ENCODE results near the gene OR51M1. TPM values are rescaled to one million over a fixed set of nuclear protein-coding genes. Genes with fewer than 3 reads are reported as not detected.

OR51M1 gene
- total RNA-seq, 1 experiment from 2014 or later: not detected

GRCh38 chr11:5384335-5384734 lies 723 bp downstream of the OR51M1 start:
- DNase-seq (ENCODE audit: low read depth): no peak

GRCh38 chr11:5390210-5390609 lies 6.6 kb downstream of the OR51M1 start:
- DNase-seq (ENCODE audit: low read depth): no peak

DNA sequence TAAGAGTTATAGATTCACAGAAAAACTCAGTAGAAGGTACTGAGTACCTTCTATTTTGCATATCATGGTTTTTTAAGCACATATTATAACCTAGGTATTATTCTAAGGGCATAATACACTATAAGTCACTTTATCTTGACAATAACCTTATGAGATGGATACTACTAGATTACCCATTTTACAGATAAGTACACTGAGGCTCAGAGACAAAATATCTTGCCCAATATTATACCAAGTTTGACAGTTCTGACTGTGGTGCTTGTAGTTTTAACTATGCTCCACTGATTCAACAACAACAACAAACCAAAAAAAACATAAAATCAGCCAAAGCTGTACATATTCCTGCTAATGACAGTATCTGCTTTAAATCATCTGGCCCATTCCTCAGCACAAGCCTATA lies 10.5 kb downstream of the OR51M1 start:
- DNase-seq (ENCODE audit: low read depth): no peak

GRCh38 chr11:5398936-5399335 lies 15.3 kb downstream of the OR51M1 start:
- DNase-seq (ENCODE audit: low read depth): no peak

DNA sequence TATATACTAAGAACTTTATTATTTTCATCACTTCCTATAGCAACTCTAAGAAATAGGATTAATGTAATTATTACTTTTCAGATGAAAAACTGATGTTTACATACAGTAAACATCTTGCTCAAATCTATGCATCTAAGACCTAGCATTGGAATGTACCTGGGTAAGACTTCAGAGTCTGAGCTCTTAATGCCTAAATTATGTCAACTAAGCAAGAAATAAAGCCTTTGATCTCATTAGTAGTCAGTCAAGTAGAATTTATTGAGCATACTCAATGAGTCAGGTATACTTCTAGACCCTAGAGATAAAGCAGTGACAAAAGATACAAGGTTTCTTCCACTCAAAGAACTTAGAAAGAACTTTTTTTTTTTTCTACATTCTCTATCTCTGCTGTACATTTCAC lies 21.6 kb downstream of the OR51M1 start:
- DNase-seq (ENCODE audit: low read depth): no peak

GRCh38 chr11:5420993-5421392 lies 37.4 kb downstream of the OR51M1 start:
- DNase-seq (ENCODE audit: low read depth): no peak

GRCh38 chr11:5421811-5422210 lies 38.2 kb downstream of the OR51M1 start, which contains the start of gene OR51Q1:
Gene OR51Q1 (plus strand): TSS chr11:5422111. CDS start chr11:5422201, 90 bp downstream.
- no peak for DNase-seq (ENCODE audit: low read depth)

GRCh38 chr11:5423131-5423530 lies 39.5 kb downstream of the OR51M1 start:
- no peak for DNase-seq (ENCODE audit: low read depth)

- DNase-seq (ENCODE audit: low read depth): no peak
These were observed 57.8 kb downstream of the OR51M1 start, which contains the start of gene OR51I1 for GRCh38 chr11:5441414-5441813. Gene OR51I1 (minus strand): TSS chr11:5441514. CDS start chr11:5441514, 0 bp downstream.

Small RNAs within 50 kb of the gene (small RNA-seq; reads per million reads assigned to genes)
- not detected for gene AC104389.3

Other genes starting within 250 kb of the OR51M1 start
- gene OR52A5, start 245.5 kb upstream of the OR51M1 start, total RNA-seq (2014; rRNA removed; shearing (Covaris generic)): not detected in 2 replicates
- gene OR52A1, start 229.1 kb upstream of the OR51M1 start, total RNA-seq (2014; rRNA removed; shearing (Covaris generic)): not detected in 2 replicates
- gene OR51V1, start 183.1 kb upstream of the OR51M1 start, total RNA-seq (2014; rRNA removed; shearing (Covaris generic)): not detected in 2 replicates
- gene HBB, start 156.7 kb upstream of the OR51M1 start, total RNA-seq (2014; rRNA removed; shearing (Covaris generic)): not detected in 2 replicates
- not detected in 2 replicates for gene HBD, start 149.3 kb upstream of the OR51M1 start, total RNA-seq (2014; rRNA removed; shearing (Covaris generic))
- gene HBG1, start 134.0 kb upstream of the OR51M1 start, total RNA-seq (2014; rRNA removed; shearing (Covaris generic)): 0.31 TPM in 1 of 2 replicates, not detected in the other
- gene HBG2, start 129.0 kb upstream of the OR51M1 start, total RNA-seq (2014; rRNA removed; shearing (Covaris generic)): 15.1 and 19.5 TPM in 2 replicates
- 157 and 165 TPM in 2 replicates for gene HBE1, start 113.9 kb upstream of the OR51M1 start, total RNA-seq (2014; rRNA removed; shearing (Covaris generic))
- gene OR51B4, start 81.9 kb upstream of the OR51M1 start, total RNA-seq (2014; rRNA removed; shearing (Covaris generic)): 21.5 and 33.4 TPM in 2 replicates
- 4.4 and 5.8 TPM in 2 replicates for gene OR51B2, start 59.5 kb upstream of the OR51M1 start, total RNA-seq (2014; rRNA removed; shearing (Covaris generic))
- 118 and 147 TPM in 2 replicates for gene OR51B5, start 40.3 kb upstream of the OR51M1 start, total RNA-seq (2014; rRNA removed; shearing (Covaris generic))
- gene OR51B6, start 32.3 kb upstream of the OR51M1 start, total RNA-seq (2014; rRNA removed; shearing (Covaris generic)): not detected in 2 replicates
- not detected in 2 replicates for gene OR51Q1, start 38.3 kb downstream of the OR51M1 start, total RNA-seq (2014; rRNA removed; shearing (Covaris generic))
- gene OR51I1, start 57.7 kb downstream of the OR51M1 start, total RNA-seq (2014; rRNA removed; shearing (Covaris generic)): 2.9 and 3.1 TPM in 2 replicates
- gene OR51I2, start 65.5 kb downstream of the OR51M1 start, total RNA-seq (2014; rRNA removed; shearing (Covaris generic)): 0.03 TPM in 1 of 2 replicates, not detected in the other
- not detected in 2 replicates for gene OR52D1, start 104.9 kb downstream of the OR51M1 start, total RNA-seq (2014; rRNA removed; shearing (Covaris generic))
- not detected in 2 replicates for gene UBQLN3, start 126.1 kb downstream of the OR51M1 start, total RNA-seq (2014; rRNA removed; shearing (Covaris generic))
- gene UBQLNL, start 132.9 kb downstream of the OR51M1 start, total RNA-seq (2014; rRNA removed; shearing (Covaris generic)): 0.07 TPM in 1 of 2 replicates, not detected in the other
- not detected in 2 replicates for gene OR52H1, start 164.7 kb downstream of the OR51M1 start, total RNA-seq (2014; rRNA removed; shearing (Covaris generic))
- not detected in 2 replicates for gene OR52B6, start 197.1 kb downstream of the OR51M1 start, total RNA-seq (2014; rRNA removed; shearing (Covaris generic))
- gene TRIM6, start 212.8 kb downstream of the OR51M1 start, total RNA-seq (2014; rRNA removed; shearing (Covaris generic)): 3.6 and 4.8 TPM in 2 replicates
- gene TRIM34, start 241.2 kb downstream of the OR51M1 start, total RNA-seq (2014; rRNA removed; shearing (Covaris generic)): 1.9 and 3.6 TPM in 2 replicates

Measured in HT1080 (cell line).